ENCODE measurements around the gene RAB8B.
"Not testable (repeated sequence)": the region's sequence is repeated elsewhere in the genome, so short reads cannot be mapped to it uniquely, and the experiment has no call there.

The RAB8B gene

DNA sequence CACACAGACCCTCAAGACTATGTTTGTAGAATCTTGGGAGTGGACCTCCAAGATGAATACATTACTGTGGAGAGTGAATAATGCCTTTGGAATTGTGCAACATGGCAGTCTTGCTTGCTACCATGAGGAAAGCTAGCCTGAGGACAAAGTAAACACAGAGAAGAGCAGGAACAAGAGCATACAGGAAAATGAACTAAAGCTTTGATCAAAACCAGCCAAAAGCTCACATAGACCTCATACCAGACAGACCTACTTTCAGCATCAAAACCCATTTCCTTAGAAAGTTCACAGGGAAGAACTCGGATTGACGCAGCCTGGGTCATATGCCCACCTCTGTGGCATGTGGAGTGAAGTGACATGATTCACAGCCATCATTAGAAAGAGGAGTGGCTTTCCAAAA is 3.3 kb upstream of the RAB8B start:
- DNase-seq = no peak

GRCh38 chr15:63187589-63188226 is 1.7 kb upstream of the RAB8B start:
- no peak for DNase-seq

DNA sequence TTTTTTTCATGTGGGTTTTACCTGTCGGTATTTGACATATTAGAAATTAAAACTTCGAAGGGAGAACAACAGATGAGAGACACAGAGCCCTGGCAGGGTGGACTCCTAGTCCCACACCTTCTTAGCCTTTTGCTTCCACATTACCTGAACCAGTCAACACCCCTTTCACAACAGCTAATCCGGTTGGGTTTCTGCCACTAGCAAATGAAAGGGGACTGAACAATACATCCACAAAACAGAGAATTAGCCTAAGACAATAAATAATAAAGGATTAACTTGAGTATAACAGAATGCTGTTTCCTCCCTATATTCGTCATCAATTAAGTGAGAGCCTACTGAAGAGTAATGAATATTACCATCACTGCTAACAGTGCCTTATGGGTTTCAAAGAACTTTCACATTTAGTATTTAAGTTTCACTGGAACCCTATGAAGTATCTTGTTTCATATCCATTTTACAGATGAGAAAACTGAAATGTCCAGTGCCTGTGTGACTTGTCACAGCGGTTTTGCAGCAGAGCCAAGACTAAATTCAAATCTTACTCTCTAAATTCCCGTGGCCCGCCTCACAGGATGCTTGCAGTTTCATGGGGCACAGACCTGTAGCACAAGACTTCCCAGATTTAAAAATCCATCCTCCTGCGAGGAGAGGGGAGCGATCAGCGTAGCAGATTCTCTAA is 1.0 kb upstream of the RAB8B start:
- no peak for DNase-seq

- DNase-seq = no peak
Measured at GRCh38 chr15:63189941-63190768, 749 bp downstream of the RAB8B start.

- DNase-seq = no peak
Measured at GRCh38 chr15:63190769-63191649, 1.6 kb downstream of the RAB8B start.

GRCh38 chr15:63191895-63192618 is 2.7 kb downstream of the RAB8B start:
- DNase-seq = no peak

- DNase-seq = no peak
Measured at GRCh38 chr15:63192619-63193206, 3.3 kb downstream of the RAB8B start.

GRCh38 chr15:63194302-63194701 is 4.9 kb downstream of the RAB8B start:
- DNase-seq = no peak

GRCh38 chr15:63194880-63195568 is 5.6 kb downstream of the RAB8B start:
- DNase-seq = no peak

- peak in 1 of 2 experiments; percentile 51 for DNase-seq
Measured at GRCh38 chr15:63195569-63196015, 6.2 kb downstream of the RAB8B start.

- DNase-seq = peak in 1 of 2 experiments; percentile 78
Measured at GRCh38 chr15:63196842-63197241, 7.4 kb downstream of the RAB8B start.

DNA sequence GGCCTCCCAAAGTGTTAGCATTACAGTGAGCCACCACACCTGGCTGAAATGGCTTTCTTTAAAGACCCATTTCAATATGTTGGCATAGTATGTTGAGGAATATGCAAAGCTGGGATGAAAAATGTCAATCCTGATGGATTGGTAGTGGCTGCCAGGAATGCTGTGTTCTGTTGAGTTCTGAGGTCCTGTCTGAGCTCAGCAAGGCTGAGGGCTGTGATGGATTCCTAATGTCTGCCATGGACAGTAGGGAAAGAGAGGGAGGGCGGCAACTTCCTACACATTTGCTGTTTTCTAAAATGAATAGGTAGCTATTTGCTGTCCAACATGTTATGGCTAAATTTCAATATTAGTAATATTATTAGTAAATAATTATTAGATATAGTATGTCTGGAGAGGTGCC is 8.2 kb downstream of the RAB8B start:
- peak in 1 of 2 experiments; percentile 32 for DNase-seq

GRCh38 chr15:63198371-63199250 is 9.2 kb downstream of the RAB8B start:
- peak in 1 of 2 experiments; percentile 26 for DNase-seq

DNA sequence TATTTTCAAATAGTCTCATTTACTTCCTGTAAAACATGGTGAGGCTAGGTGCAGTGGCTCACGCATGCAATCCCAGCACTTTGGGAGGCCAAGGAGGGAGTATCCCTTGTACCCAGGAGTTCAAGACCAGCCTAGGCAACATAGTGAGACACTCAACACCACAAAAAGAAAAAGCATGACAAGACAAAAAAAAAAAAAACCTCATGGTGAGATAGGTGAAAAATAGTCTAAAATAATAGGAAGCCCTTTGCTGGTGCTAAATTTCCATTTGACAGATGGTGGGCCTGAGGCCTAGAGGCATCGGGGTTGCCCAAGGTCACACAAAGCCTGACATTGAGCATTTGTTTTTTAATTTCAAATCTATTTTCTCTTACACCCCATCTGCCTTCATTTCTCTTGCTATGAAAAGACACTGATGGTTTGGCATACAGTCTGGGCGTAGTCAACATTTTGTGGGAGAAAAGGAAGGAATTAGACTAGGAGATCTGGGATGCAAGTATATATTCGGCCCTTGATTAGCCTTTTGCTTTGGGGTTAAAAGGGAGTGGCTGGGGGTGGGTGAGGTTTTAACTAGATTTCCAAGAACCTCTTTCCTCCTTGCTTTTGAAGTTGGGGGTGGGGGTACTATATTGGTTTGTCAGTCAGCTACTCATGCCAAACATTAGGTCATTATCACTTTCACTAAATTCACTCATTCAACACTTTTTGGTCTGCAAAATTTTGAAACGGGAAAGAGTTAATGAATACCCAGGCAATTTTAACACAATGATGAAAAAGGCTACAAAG is 11.3 kb downstream of the RAB8B start:
- DNase-seq = no peak

DNA sequence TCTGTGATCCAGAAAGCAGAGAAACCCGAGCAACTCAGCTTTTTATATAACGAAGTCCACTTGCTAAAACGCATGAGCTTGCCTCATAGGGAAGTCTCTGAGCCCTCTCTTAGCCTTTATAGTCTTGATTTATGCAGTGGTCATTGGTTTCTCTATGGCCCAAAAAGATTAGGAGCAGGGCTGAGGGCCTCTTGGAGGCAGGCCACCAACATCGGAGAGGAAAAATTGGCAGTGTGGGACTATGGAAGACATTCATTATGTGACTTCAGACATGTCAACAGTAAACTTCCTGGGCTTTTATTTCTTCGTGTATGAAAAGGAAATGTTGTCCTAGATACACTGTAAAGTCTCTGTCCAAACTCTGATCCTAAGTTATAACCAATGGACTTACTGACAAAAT is 13.5 kb downstream of the RAB8B start:
- DNase-seq = no peak

DNA sequence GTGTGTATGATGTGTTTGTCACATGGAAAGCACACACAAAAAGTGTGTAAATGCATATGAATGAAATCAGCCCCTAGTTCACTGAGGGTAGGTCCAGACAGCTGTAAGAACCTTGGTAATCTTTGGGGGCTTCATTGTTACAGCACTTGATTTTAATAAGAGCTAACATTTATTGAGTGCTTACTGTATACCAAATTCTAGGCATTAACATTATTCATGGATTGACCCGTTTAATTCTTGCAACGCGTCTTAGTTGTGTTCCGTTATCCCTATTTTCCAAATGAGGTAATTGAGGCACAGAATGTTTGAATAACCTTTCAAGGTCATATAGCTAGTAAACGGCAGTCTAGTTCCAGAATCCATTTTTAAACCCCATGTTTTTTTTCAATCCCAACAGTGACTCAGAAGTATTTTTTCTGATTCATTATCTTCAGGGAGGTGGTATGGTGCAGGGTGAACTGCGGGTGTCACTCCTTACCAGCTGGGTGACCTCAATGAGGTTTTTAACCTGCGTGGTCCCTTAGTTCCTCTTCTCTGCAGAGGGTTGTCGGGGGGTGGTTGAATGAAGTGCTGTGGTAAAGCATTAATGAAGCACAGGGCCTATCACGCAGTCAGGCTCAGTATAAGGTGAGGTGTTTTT is 14.2 kb downstream of the RAB8B start:
- DNase-seq = no peak

DNA sequence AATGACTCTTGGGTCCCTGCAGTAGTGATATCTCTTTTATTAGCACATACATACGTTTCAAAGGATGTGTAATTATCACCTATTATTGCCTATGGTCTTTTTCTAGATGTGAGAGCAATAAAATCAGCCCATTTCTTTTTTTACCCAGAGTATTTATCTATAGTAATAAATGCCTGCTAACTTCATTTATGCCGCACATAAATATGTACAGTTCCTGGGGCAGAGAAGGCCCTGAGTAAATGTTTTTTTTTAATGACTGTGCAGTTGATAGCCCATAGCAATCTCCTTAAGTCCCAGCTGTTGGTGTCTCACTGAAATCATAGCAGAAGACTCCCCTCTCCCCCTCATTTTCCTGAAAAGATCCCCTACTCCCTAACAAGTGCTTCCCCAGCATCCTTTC is 16.7 kb downstream of the RAB8B start:
- DNase-seq = no peak

DNA sequence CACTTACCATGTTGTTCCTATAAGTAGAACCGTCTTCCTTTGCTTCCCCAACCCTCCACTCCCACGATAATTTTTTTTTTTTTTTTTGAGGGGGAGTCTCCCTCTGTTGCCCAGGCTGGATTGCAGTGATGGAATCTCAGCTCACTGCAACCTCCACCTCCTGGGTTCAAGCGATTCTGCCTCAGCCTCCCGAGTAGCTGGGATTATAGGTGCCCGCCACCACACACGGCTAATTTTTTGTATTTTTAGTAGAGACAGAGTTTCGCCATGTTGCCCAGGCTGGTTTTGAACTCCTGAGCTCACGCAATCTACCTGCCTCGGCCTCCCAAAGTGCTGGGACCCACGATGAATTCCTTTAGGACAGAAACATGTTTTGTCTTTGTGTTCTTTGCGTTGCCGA is 19.4 kb downstream of the RAB8B start:
- DNase-seq = not testable (repeated sequence)
